Activated naive CD8-positive, alpha-beta T cell treated with anti-CD3 and anti-CD28 coated beads for 36 hours (primary cell): ENCODE data around the gene STAMBP. TPM values are rescaled to one million over a fixed set of nuclear protein-coding genes. Genes with fewer than 3 reads are reported as not detected.
"Not testable (repeated sequence)": the region's sequence is repeated elsewhere in the genome, so short reads cannot be mapped to it uniquely, and the experiment has no call there.

ENCODE experiments used
- DNase-seq: peaks from one replicate; pipeline ENCODE4 v3.0.0; 2021
- H3K27ac Mint-ChIP-seq: one replicate; pipeline ENCODE4 v1.8.0; 2022; ENCODE audit warnings: mild to moderate bottlenecking, moderate library complexity, mixed read lengths
- H3K27me3 Mint-ChIP-seq: one replicate; pipeline ENCODE4 v1.8.0; 2022; ENCODE audit warnings: mild to moderate bottlenecking, mixed read lengths
- H3K36me3 Mint-ChIP-seq: one replicate; pipeline ENCODE4 v1.8.0; 2021; ENCODE audit warnings: mild to moderate bottlenecking, mixed read lengths
- H3K4me1 Mint-ChIP-seq: one replicate; pipeline ENCODE4 v1.8.0; 2021; ENCODE audit warnings: mixed read lengths
- H3K4me3 Mint-ChIP-seq: one replicate; pipeline ENCODE4 v1.8.0; 2022; ENCODE audit warnings: mild to moderate bottlenecking, moderate library complexity, mixed read lengths
- H3K9me3 Mint-ChIP-seq: one replicate; pipeline ENCODE4 v1.8.0; 2022; ENCODE audit warnings: mixed read lengths
- total RNA-seq, 2 experiments: library from RNA; stranded (reverse); gene quantifications; one replicate each; pipeline ENCODE4 v1.2.3, GENCODE V29; 2021

The STAMBP gene
- 10 to 100 TPM; 72.6 to 76.4 TPM for total RNA-seq

GRCh38 chr2:73828818-73829570 is at the start of gene STAMBP:
Gene STAMBP, plus strand, starts transcription at chr2:73828961. Its CDS starts 1,896 bp downstream, at chr2:73830857.
- peaks cover 28% of the 10 kb centered on the region for H3K36me3 Mint-ChIP-seq
- peaks cover 41% of the 10 kb centered on the region for H3K4me1 Mint-ChIP-seq
- H3K9me3 Mint-ChIP-seq, result peaks cover 6% of the 10 kb centered on the region
- peak; percentile 87 for DNase-seq
- no peaks in the 10 kb centered on the region for H3K27me3 Mint-ChIP-seq
- H3K27ac Mint-ChIP-seq, result peak within 1 kb of the TSS; percentile 96
- peak within 1 kb of the TSS; percentile 98 for H3K4me3 Mint-ChIP-seq

- DNase-seq, result peak; percentile 94
- peak within 1 kb of the TSS; percentile 94 for H3K27ac Mint-ChIP-seq
- H3K9me3 Mint-ChIP-seq, result no peaks in the 10 kb centered on the region
- H3K4me1 Mint-ChIP-seq, result peaks cover 16% of the 10 kb centered on the region
- H3K27me3 Mint-ChIP-seq, result no peaks in the 10 kb centered on the region
- H3K36me3 Mint-ChIP-seq, result peaks cover 13% of the 10 kb centered on the region
- peak within 1 kb of the TSS; percentile 99 for H3K4me3 Mint-ChIP-seq
Observed at GRCh38 chr2:73779467-73780236, 49.1 kb upstream of the STAMBP start, which contains the start of gene DUSP11. Gene DUSP11, minus strand, starts transcription at chr2:73780103. Its CDS starts 129 bp downstream, at chr2:73779974.

- peak overlapping the region; percentile 99 for H3K4me3 Mint-ChIP-seq
- no peak overlapping the region for H3K27ac Mint-ChIP-seq
- H3K9me3 Mint-ChIP-seq, result no peaks in the 10 kb centered on the region
- peaks cover 16% of the 10 kb centered on the region for H3K4me1 Mint-ChIP-seq
- H3K36me3 Mint-ChIP-seq, result peaks cover 13% of the 10 kb centered on the region
- DNase-seq, result no peak
- no peaks in the 10 kb centered on the region for H3K27me3 Mint-ChIP-seq
Observed at GRCh38 chr2:73780237-73780582, 48.6 kb upstream of the STAMBP start.

- not testable (repeated sequence) for DNase-seq, H3K27me3 Mint-ChIP-seq, H3K36me3 Mint-ChIP-seq, H3K4me1 Mint-ChIP-seq, H3K4me3 Mint-ChIP-seq, H3K27ac Mint-ChIP-seq, H3K9me3 Mint-ChIP-seq
Observed at GRCh38 chr2:73783402-73783801, 45.4 kb upstream of the STAMBP start.

- not testable (repeated sequence) for H3K27ac Mint-ChIP-seq, H3K9me3 Mint-ChIP-seq, H3K27me3 Mint-ChIP-seq, H3K36me3 Mint-ChIP-seq, H3K4me1 Mint-ChIP-seq, H3K4me3 Mint-ChIP-seq, DNase-seq
Observed at GRCh38 chr2:73783883-73784282, 44.9 kb upstream of the STAMBP start, which contains the start of gene C2orf78. Gene C2orf78, plus strand, starts transcription at chr2:73784183. Its CDS starts 127 bp downstream, at chr2:73784310.

GRCh38 chr2:73811878-73812277 is 16.9 kb upstream of the STAMBP start:
- no peaks in the 10 kb centered on the region for H3K36me3 Mint-ChIP-seq
- no peaks in the 10 kb centered on the region for H3K4me1 Mint-ChIP-seq
- H3K27me3 Mint-ChIP-seq, result peaks cover 15% of the 10 kb centered on the region
- H3K27ac Mint-ChIP-seq, result no peak overlapping the region
- no peaks in the 10 kb centered on the region for H3K9me3 Mint-ChIP-seq
- no peak for DNase-seq
- H3K4me3 Mint-ChIP-seq, result no peak overlapping the region

- Mint-ChIP-seq H3K36me3 (no peaks in the 10 kb centered on the region), H3K4me1 (no peaks in the 10 kb centered on the region), H3K27me3 (peaks cover 15% of the 10 kb centered on the region), H3K4me3 (no peak overlapping the region), H3K27ac (no peak overlapping the region), H3K9me3 (no peaks in the 10 kb centered on the region)
- no peak for DNase-seq
Observed at GRCh38 chr2:73812635-73813034, 16.1 kb upstream of the STAMBP start.

GRCh38 chr2:73818296-73818695 is 10.5 kb upstream of the STAMBP start:
- Mint-ChIP-seq H3K27me3 (peaks cover 12% of the 10 kb centered on the region), H3K9me3 (no peaks in the 10 kb centered on the region), H3K27ac (no peak overlapping the region), H3K4me1 (peaks cover 11% of the 10 kb centered on the region), H3K36me3 (no peaks in the 10 kb centered on the region), H3K4me3 (no peak overlapping the region)
- DNase-seq, result no peak

- Mint-ChIP-seq H3K36me3 (no peaks in the 10 kb centered on the region), H3K27ac (peak overlapping the region; percentile 64), H3K4me1 (peaks cover 14% of the 10 kb centered on the region), H3K9me3 (no peaks in the 10 kb centered on the region), H3K4me3 (no peak overlapping the region), H3K27me3 (peaks cover 4% of the 10 kb centered on the region)
- peak; percentile 25 for DNase-seq
Observed at GRCh38 chr2:73821227-73821626, 7.5 kb upstream of the STAMBP start.

- H3K27me3 Mint-ChIP-seq, result peaks cover 4% of the 10 kb centered on the region
- no peaks in the 10 kb centered on the region for H3K9me3 Mint-ChIP-seq
- H3K4me3 Mint-ChIP-seq, result no peak overlapping the region
- H3K27ac Mint-ChIP-seq, result no peak overlapping the region
- no peak for DNase-seq
- peaks cover 14% of the 10 kb centered on the region for H3K4me1 Mint-ChIP-seq
- no peaks in the 10 kb centered on the region for H3K36me3 Mint-ChIP-seq
Observed at GRCh38 chr2:73821669-73822068, 7.1 kb upstream of the STAMBP start.

GRCh38 chr2:73822276-73822675 is 6.5 kb upstream of the STAMBP start:
- no peak overlapping the region for H3K27ac Mint-ChIP-seq
- no peaks in the 10 kb centered on the region for H3K9me3 Mint-ChIP-seq
- H3K27me3 Mint-ChIP-seq, result peaks cover 4% of the 10 kb centered on the region
- H3K4me3 Mint-ChIP-seq, result no peak overlapping the region
- peaks cover 15% of the 10 kb centered on the region for H3K4me1 Mint-ChIP-seq
- H3K36me3 Mint-ChIP-seq, result no peaks in the 10 kb centered on the region
- no peak for DNase-seq

GRCh38 chr2:73822991-73823390 is 5.8 kb upstream of the STAMBP start:
- Mint-ChIP-seq H3K27ac (peak overlapping the region; percentile 39), H3K27me3 (peaks cover 4% of the 10 kb centered on the region), H3K9me3 (no peaks in the 10 kb centered on the region), H3K4me3 (no peak overlapping the region), H3K36me3 (no peaks in the 10 kb centered on the region), H3K4me1 (peaks cover 20% of the 10 kb centered on the region)
- no peak for DNase-seq

- H3K9me3 Mint-ChIP-seq, result no peaks in the 10 kb centered on the region
- H3K4me3 Mint-ChIP-seq, result no peak overlapping the region
- H3K27ac Mint-ChIP-seq, result no peak overlapping the region
- no peaks in the 10 kb centered on the region for H3K36me3 Mint-ChIP-seq
- H3K4me1 Mint-ChIP-seq, result peaks cover 20% of the 10 kb centered on the region
- H3K27me3 Mint-ChIP-seq, result peaks cover 4% of the 10 kb centered on the region
- no peak for DNase-seq
Observed at GRCh38 chr2:73823416-73823815, 5.3 kb upstream of the STAMBP start.

- peaks cover 3% of the 10 kb centered on the region for H3K36me3 Mint-ChIP-seq
- peaks cover 22% of the 10 kb centered on the region for H3K4me1 Mint-ChIP-seq
- peaks cover 4% of the 10 kb centered on the region for H3K27me3 Mint-ChIP-seq
- H3K4me3 Mint-ChIP-seq, result no peak overlapping the region
- H3K27ac Mint-ChIP-seq, result no peak overlapping the region
- no peaks in the 10 kb centered on the region for H3K9me3 Mint-ChIP-seq
- no peak for DNase-seq
Observed at GRCh38 chr2:73823916-73824523, 4.7 kb upstream of the STAMBP start.

GRCh38 chr2:73825408-73825807 is 3.4 kb upstream of the STAMBP start:
- H3K4me3 Mint-ChIP-seq, result no peak overlapping the region
- peaks cover 3% of the 10 kb centered on the region for H3K36me3 Mint-ChIP-seq
- H3K4me1 Mint-ChIP-seq, result peaks cover 32% of the 10 kb centered on the region
- no peak overlapping the region for H3K27ac Mint-ChIP-seq
- no peak for DNase-seq
- H3K27me3 Mint-ChIP-seq, result peaks cover 4% of the 10 kb centered on the region
- no peaks in the 10 kb centered on the region for H3K9me3 Mint-ChIP-seq
